Activated CD8-positive, alpha-beta T cell treated with anti-CD3 and anti-CD28 coated beads for 36 hours (primary cell): Measurements from ENCODE around the gene TM9SF4. TPM values are rescaled to one million over a fixed set of nuclear protein-coding genes. Genes with fewer than 3 reads are reported as not detected.

Experiments used
- ATAC-seq: fragments of 200-7000 bp; cut with Tn5 transposase; one replicate; pipeline ENCODE4 v1.10.0; 2021; ENCODE audit warnings: mild to moderate bottlenecking, moderate library complexity
- CTCF ChIA-PET: fragments of 350-600 bp; sonication (Branson Sonifier 250); formaldehyde crosslinking; loops from one replicate; lab custom pipeline; 2021; ENCODE audit warnings: antibody characterized with exemption; lab: Charles Lee
- POLR2A ChIA-PET: fragments of 350-600 bp; sonication (Branson Sonifier 250); formaldehyde crosslinking; loops from one replicate; lab custom pipeline; 2021; ENCODE audit warnings: antibody characterized with exemption; lab: Charles Lee
- DNase-seq: peaks from one replicate; pipeline ENCODE4 v3.0.0-alpha.2; 2020
- H3K27ac Mint-ChIP-seq: one replicate; pipeline ENCODE4 v1.8.0; 2021; ENCODE audit warnings: mild to moderate bottlenecking, mixed read lengths
- H3K27me3 Mint-ChIP-seq: one replicate; pipeline ENCODE4 v1.8.0; 2021; ENCODE audit warnings: mixed read lengths
- H3K36me3 Mint-ChIP-seq: one replicate; pipeline ENCODE4 v1.8.0; 2021; ENCODE audit warnings: low read depth, mixed read lengths
- H3K4me1 Mint-ChIP-seq: one replicate; pipeline ENCODE4 v1.8.0; 2021; ENCODE audit warnings: low read depth, mixed read lengths
- H3K4me3 Mint-ChIP-seq: one replicate; pipeline ENCODE4 v1.8.0; 2021; ENCODE audit warnings: mild to moderate bottlenecking, moderate library complexity, mixed read lengths
- H3K9me3 Mint-ChIP-seq: one replicate; pipeline ENCODE4 v1.8.0; 2021; ENCODE audit warnings: mixed read lengths
- CTCF ChIP-seq: fragments of 200-600 bp; IDR thresholded peaks from one replicate; pipeline ENCODE4 v1.8.0; 2022; ENCODE audit warnings: antibody characterized with exemption, mild to moderate bottlenecking
- intact Hi-C: fragments of 100-400 bp; cut with micrococcal nuclease; formaldehyde crosslinking; loops from one replicate; pipeline ENCODE4 v1.10.0; 2022
- total RNA-seq, 2 experiments: library from RNA; stranded (reverse); gene quantifications; one replicate each; pipeline ENCODE4 v1.2.3, GENCODE V29; 2021

The TM9SF4 gene
- total RNA-seq, 2 experiments from 2014 or later, result 36.5 to 39.5 TPM

- no peaks in the 10 kb centered on the region for H3K27me3 Mint-ChIP-seq
- peak overlapping the region; percentile 89 for H3K27ac Mint-ChIP-seq
- DNase-seq (no peak), ATAC-seq (no peak)
- ChIA-PET POLR2A (interaction anchor here (0.6 to 2.5 kb wide), 8 partner anchors 10 to 316 kb away, joined by 3 to 10 read pairs (median 4); partner anchors contain the start of gene KIF3B), CTCF (interaction anchor here (1.0 to 2.2 kb wide), 3 partner anchors 10 to 385 kb away, joined by 3 to 5 read pairs (median 4); no protein-coding TSS in a partner anchor)
- H3K36me3 Mint-ChIP-seq, result peaks cover 75% of the 10 kb centered on the region
- TF ChIP-seq CTCF, result no peak
- intact Hi-C loops, result loop anchor here (5.0 kb wide), 1 partner anchor 79 kb away; no protein-coding TSS in a partner anchor
- H3K9me3 Mint-ChIP-seq, result no peaks in the 10 kb centered on the region
- H3K4me1 Mint-ChIP-seq, result peaks cover 51% of the 10 kb centered on the region
- H3K4me3 Mint-ChIP-seq, result peak overlapping the region; percentile 99
Observed at GRCh38 chr20:32208499-32209154, 99.1 kb downstream of the TM9SF4 start.

- ATAC-seq, result no peak
- no peak for DNase-seq
- ChIA-PET CTCF (interaction anchor here (2.2 kb wide), 2 partner anchors 9 to 15 kb away, joined by 4 to 5 read pairs; no protein-coding TSS in a partner anchor), POLR2A (interaction anchor here (0.7 to 2.5 kb wide), 8 partner anchors 9 to 146 kb away, joined by 3 to 10 read pairs (median 4); partner anchors contain the start of gene KIF3B)
- Mint-ChIP-seq H3K4me3 (peak overlapping the region; percentile 99), H3K36me3 (peaks cover 72% of the 10 kb centered on the region), H3K27ac (peak overlapping the region; percentile 89), H3K9me3 (no peaks in the 10 kb centered on the region), H3K27me3 (no peaks in the 10 kb centered on the region), H3K4me1 (peaks cover 47% of the 10 kb centered on the region)
- no peak for TF ChIP-seq CTCF
- intact Hi-C loops, result loop anchor here (5.0 kb wide), 1 partner anchor 77 kb away; no protein-coding TSS in a partner anchor
Observed at GRCh38 chr20:32209850-32210605, 100.5 kb downstream of the TM9SF4 start.

GRCh38 chr20:32213870-32214269 is 104.4 kb downstream of the TM9SF4 start:
- POLR2A ChIA-PET, result interaction anchor here (0.9 kb wide), 1 partner anchor 9 kb away, joined by 4 read pairs; no protein-coding TSS in a partner anchor

DNA sequence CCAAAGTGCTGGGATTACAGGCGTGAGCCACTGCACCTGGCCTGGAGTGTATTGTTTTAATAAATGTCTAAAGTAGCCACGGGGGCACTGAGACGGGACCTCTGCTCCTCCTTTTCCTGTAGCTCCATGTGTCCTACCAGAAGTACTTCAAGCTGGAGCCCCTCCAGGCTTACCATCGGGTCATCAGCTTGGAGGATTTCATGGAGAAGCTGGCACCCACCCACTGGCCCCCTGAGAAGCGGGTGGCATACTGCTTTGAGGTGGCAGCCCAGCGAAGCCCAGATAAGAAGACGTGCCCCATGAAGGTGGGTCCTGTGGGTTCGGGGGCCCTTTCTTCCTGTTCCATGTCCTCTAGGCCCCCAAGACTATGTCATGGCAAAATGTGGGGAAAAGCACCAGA is 105.6 kb downstream of the TM9SF4 start:
- no peak for TF ChIP-seq CTCF
- H3K27ac Mint-ChIP-seq, result no peak overlapping the region
- no peak overlapping the region for H3K4me3 Mint-ChIP-seq
- no peaks in the 10 kb centered on the region for H3K9me3 Mint-ChIP-seq
- ATAC-seq (no peak), DNase-seq (no peak)
- H3K4me1 Mint-ChIP-seq, result peaks cover 35% of the 10 kb centered on the region
- H3K27me3 Mint-ChIP-seq, result no peaks in the 10 kb centered on the region
- ChIA-PET CTCF (no interaction called here), POLR2A (interaction anchor here (1.0 to 1.8 kb wide), 3 partner anchors 10 to 156 kb away, joined by 3 to 9 read pairs (median 4); no protein-coding TSS in a partner anchor)
- intact Hi-C loops, result no loop called here
- peaks cover 82% of the 10 kb centered on the region for H3K36me3 Mint-ChIP-seq

More at GRCh38 chr20:32213870-32214269, 104.4 kb downstream of the TM9SF4 start:
- no peak overlapping the region for H3K27ac Mint-ChIP-seq
- no peak overlapping the region for H3K4me3 Mint-ChIP-seq
- H3K4me1 Mint-ChIP-seq, result peaks cover 42% of the 10 kb centered on the region
- H3K9me3 Mint-ChIP-seq, result no peaks in the 10 kb centered on the region
- TF ChIP-seq CTCF, result no peak
- ATAC-seq (no peak), DNase-seq (no peak)
- intact Hi-C loops, result no loop called here
- CTCF ChIA-PET, result interaction anchor here (0.9 kb wide), 1 partner anchor 15 kb away, joined by 3 read pairs; no protein-coding TSS in a partner anchor
- H3K36me3 Mint-ChIP-seq, result peaks cover 84% of the 10 kb centered on the region
- H3K27me3 Mint-ChIP-seq, result no peaks in the 10 kb centered on the region
